GM23338 (cell line): ENCODE results near the gene NTRK1.

Source experiments
- CTCF ChIP-seq, 2 experiments: fragments of 200-600 bp in 1 of 2; sonication (generic) in 1 of 2; conservative IDR thresholded peaks; 2 replicates each; pipeline versions ENCODE4 v1.5.1 to v1.6.1; 2016 to 2017; ENCODE audit warnings: antibody characterized with exemption in 2 of 2, low read depth in 2 of 2, mild to moderate bottlenecking in 2 of 2, moderate library complexity in 1 of 2
- ETS1 ChIP-seq: IDR thresholded peaks from 2 replicates; pipeline ENCODE4 v1.6.1; 2016; ENCODE audit warnings: antibody characterized with exemption
- EZH2 ChIP-seq: fragments of 200-600 bp; sonication (generic); IDR thresholded peaks from one replicate; pipeline ENCODE4 v1.8.0; 2017; ENCODE audit warnings: antibody characterized with exemption, mild to moderate bottlenecking, low read depth; ENCODE audit not compliant: unreplicated experiment
- EZH2phosphoT487 ChIP-seq: fragments of 200-600 bp; sonication (generic); IDR thresholded peaks from one replicate; pipeline ENCODE4 v1.8.1; 2018; ENCODE audit warnings: antibody characterized with exemption; ENCODE audit not compliant: unreplicated experiment
- JUNB ChIP-seq: IDR thresholded peaks from one replicate; pipeline ENCODE4 v1.6.1; 2016; ENCODE audit warnings: antibody characterized with exemption; ENCODE audit not compliant: unreplicated experiment
- NANOG ChIP-seq: IDR thresholded peaks from 2 replicates; pipeline ENCODE4 v1.6.1; 2016; ENCODE audit warnings: antibody characterized with exemption, borderline replicate concordance
- POLR2AphosphoS5 ChIP-seq: IDR thresholded peaks from 2 replicates; pipeline ENCODE4 v1.6.1; 2016; ENCODE audit warnings: antibody characterized with exemption, low read depth
- REST ChIP-seq: IDR thresholded peaks from one replicate; pipeline ENCODE4 v1.6.1; 2018; ENCODE audit warnings: antibody characterized with exemption; ENCODE audit not compliant: unreplicated experiment
- TF ChIP-seq, protein P1 (sequence below): fragments of 250-450 bp; sonication (Bioruptor Pico); IDR thresholded peaks from 2 replicates; pipeline ENCODE4 v1.5.0; 2020; ENCODE audit warnings: mild to moderate bottlenecking, moderate library complexity

GRCh38 chr1:156846643-156847042 is 14.0 kb upstream of the NTRK1 start:
- TF ChIP-seq EZH2 (no peak), CTCF (conservative IDR thresholded peaks at IDR 0.05; ENCODE audit: low read depth in 2 of 2) (no peak), EZH2phosphoT487 (no peak), POLR2AphosphoS5 (no peak), REST (no peak), NANOG (no peak), JUNB (no peak), ETS1 (no peak)
- TF ChIP-seq, protein P1, sequence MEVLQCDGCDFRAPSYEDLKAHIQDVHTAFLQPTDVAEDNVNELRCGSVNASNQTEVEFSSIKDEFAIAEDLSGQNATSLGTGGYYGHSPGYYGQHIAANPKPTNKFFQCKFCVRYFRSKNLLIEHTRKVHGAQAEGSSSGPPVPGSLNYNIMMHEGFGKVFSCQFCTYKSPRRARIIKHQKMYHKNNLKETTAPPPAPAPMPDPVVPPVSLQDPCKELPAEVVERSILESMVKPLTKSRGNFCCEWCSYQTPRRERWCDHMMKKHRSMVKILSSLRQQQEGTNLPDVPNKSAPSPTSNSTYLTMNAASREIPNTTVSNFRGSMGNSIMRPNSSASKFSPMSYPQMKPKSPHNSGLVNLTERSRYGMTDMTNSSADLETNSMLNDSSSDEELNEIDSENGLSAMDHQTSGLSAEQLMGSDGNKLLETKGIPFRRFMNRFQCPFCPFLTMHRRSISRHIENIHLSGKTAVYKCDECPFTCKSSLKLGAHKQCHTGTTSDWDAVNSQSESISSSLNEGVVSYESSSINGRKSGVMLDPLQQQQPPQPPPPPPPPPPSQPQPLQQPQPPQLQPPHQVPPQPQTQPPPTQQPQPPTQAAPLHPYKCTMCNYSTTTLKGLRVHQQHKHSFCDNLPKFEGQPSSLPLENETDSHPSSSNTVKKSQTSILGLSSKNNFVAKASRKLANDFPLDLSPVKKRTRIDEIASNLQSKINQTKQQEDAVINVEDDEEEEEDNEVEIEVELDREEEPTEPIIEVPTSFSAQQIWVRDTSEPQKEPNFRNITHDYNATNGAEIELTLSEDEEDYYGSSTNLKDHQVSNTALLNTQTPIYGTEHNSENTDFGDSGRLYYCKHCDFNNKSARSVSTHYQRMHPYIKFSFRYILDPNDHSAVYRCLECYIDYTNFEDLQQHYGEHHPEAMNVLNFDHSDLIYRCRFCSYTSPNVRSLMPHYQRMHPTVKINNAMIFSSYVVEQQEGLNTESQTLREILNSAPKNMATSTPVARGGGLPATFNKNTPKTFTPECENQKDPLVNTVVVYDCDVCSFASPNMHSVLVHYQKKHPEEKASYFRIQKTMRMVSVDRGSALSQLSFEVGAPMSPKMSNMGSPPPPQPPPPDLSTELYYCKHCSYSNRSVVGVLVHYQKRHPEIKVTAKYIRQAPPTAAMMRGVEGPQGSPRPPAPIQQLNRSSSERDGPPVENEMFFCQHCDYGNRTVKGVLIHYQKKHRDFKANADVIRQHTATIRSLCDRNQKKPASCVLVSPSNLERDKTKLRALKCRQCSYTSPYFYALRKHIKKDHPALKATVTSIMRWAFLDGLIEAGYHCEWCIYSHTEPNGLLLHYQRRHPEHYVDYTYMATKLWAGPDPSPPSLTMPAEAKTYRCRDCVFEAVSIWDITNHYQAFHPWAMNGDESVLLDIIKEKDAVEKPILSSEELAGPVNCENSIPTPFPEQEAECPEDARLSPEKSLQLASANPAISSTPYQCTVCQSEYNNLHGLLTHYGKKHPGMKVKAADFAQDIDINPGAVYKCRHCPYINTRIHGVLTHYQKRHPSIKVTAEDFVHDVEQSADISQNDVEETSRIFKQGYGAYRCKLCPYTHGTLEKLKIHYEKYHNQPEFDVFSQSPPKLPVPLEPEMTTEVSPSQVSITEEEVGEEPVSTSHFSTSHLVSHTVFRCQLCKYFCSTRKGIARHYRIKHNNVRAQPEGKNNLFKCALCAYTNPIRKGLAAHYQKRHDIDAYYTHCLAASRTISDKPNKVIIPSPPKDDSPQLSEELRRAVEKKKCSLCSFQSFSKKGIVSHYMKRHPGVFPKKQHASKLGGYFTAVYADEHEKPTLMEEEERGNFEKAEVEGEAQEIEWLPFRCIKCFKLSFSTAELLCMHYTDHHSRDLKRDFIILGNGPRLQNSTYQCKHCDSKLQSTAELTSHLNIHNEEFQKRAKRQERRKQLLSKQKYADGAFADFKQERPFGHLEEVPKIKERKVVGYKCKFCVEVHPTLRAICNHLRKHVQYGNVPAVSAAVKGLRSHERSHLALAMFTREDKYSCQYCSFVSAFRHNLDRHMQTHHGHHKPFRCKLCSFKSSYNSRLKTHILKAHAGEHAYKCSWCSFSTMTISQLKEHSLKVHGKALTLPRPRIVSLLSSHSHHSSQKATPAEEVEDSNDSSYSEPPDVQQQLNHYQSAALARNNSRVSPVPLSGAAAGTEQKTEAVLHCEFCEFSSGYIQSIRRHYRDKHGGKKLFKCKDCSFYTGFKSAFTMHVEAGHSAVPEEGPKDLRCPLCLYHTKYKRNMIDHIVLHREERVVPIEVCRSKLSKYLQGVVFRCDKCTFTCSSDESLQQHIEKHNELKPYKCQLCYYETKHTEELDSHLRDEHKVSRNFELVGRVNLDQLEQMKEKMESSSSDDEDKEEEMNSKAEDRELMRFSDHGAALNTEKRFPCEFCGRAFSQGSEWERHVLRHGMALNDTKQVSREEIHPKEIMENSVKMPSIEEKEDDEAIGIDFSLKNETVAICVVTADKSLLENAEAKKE (CRISPR knock-in tag): no peak
